GM21390 (cell line): ENCODE results near the gene CACNB2.
"Not testable (repeated sequence)": the region's sequence is repeated elsewhere in the genome, so short reads cannot be mapped to it uniquely, and the experiment has no call there.

Source experiments
- ATAC-seq: cut with Tn5 transposase; IDR thresholded peaks from one replicate; pipeline ENCODE4 v1.9.1; 2021; ENCODE audit not compliant: unreplicated experiment

Gene CACNB2

GRCh38 chr10:18438361-18439126, 298.3 kb downstream of the CACNB2 start:
- no peak for ATAC-seq

GRCh38 chr10:18439601-18440000, 299.4 kb downstream of the CACNB2 start:
- no peak for ATAC-seq

DNA sequence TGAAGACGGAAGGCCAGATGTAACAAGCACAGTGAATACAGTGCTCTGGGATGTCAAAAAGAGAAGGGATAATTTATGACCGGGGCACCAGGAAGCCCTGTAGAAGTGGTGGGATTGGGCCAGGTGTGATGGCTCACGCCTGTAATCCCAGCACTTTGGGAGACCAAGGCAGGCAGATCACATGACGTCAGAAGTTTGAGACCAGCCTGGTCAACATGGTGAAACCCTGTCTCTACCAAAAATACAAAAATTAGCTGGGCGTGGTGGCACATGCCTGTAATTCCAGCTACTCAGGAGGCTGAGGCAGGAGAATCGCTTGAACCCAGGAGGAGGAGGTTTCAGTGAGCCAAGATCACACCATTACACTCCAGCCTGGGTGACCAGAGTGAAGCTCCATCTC, 305.4 kb downstream of the CACNB2 start:
- ATAC-seq = not testable (repeated sequence)

DNA sequence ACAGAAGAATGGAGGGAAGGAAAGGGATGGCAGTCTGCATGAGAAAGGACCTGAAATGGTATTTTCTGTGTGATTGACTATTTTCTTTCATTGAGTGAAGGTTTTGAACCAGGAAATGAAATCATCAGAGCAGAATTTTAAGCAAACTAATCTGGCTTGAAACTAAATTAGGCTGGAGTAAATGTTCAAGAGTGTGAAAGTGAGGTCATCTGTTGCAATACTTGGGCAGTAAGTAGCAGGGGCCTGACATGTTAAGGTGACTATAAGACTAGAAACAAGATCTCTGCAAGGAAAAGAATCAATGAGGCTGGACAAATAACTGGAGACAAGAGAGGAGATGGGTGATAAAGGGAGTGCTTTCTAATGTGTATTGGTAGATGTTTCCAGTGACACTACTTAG, 306.0 kb downstream of the CACNB2 start:
- ATAC-seq = no peak

DNA sequence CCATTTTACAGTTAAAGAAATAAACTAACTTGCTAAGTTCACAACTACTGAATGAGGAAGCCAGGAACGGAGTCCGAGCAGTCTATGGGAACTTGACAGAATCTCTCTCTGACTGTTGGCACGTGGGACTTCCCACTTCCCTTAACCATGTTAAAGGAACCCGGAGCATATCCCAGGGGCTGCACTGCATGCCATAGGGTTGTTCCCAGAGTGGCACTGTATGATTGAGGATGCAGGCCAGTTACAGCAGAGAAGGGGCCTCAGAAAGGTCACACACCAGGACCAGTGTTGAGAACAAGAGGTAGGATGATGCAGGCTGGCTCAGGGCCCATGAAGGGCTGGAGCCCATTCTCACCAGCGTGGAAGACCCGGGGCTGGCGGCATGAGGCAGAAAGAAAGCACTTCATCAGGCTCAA, 309.4 kb downstream of the CACNB2 start:
- no peak for ATAC-seq

DNA sequence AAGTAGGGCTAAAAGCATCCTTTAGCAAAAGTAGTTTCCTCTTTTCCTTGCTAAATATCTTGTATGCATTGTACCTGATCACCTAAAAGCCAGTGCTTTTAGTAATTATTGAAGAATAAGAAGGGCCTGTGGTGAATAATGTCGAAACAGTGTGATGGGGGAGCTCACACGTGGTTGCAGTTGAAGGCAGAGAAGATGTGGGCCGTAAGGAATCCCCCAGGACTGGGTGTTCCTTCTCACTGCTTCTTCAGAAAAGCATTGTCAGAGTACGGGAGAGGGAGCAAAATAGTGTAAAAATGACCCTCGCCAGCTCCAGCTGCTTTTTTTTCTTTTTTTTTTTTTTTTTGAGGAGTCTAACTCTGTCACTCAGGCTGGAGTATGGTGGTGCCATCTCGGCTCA, 310.1 kb downstream of the CACNB2 start:
- no peak for ATAC-seq

DNA sequence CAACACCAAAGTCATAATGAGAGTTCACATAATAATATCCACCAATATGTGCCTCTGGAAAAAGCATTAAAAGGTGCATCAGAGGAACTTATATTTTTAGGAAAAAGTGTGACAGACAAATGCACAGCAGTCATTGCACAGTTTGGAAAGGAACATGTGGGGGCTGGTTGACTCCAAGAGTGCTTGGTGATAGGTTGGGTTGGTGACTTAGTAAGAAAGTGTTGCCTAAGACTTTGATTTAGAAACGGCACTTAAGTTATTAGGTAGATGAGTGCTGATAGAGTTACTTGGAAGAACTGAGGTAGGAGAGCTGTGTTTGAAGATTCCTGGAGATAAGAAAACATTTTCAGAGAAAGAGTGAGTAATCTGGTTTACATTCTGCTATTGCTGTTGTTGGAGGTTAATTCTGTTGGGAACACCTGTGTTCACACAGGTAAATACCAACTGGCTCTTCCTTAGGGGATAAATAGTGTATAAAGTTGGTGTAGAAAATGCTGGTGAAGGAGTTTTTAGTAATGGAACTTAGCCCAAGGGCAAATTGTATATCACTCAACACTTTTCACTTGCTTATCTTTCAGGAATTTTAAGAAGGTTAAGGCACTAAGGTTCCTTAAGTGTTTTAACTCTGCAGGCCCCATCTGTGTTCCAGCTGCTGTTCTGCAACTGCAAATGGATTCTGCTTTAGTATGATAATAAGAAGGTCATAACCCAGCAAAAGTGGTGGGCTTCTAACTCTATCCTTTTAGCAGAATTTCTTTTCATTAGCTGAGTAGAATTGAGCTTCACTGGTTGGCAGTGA, 315.1 kb downstream of the CACNB2 start:
- no peak for ATAC-seq

GRCh38 chr10:18456984-18457383, 316.8 kb downstream of the CACNB2 start:
- peak; percentile 95 for ATAC-seq

- ATAC-seq = no peak
Measured at GRCh38 chr10:18460032-18460431, 319.8 kb downstream of the CACNB2 start.

DNA sequence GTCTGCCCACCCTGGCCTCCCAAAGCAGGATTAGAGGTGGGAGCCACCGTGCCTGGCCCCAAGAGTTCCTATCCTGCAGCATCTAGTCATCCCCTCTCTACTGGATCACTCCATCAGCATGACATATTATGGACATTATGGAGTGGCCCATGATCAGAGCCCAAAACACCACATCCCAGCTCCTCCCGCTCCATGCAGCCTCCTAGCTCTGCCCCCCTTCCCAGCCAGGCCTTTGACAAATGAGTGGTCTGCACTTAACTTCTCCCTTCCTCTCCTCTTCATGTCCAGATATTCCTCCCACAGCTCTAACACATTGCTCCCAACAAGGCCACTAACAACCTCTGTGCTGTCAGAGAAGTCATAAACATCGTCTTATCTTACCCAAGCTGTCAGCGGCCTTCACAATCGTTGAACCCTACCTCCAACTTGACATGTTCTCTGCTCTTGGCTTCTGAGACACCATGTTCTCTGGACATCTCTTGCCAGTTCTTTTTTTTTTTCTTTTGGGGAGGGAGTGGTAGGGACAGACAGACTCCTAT, 323.5 kb downstream of the CACNB2 start:
- no peak for ATAC-seq

DNA sequence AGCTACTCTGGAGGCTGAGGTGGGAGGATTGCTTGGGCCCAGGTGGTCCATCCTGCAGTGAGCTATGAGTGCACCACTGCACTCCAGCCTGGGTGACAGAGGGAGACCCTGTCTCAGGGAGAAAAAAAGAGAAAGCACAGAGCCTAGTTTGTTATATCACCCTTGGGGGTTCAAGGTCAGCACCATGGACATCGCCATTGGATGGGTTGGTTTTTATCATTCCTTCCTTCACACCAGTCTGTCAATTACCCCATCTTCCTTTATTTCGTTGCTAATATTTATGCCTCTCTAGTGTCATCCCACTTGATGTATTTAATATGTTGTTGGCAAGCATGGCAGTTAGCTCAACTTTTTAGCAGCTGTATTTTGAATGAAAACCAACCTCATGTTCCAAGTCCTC, 328.9 kb downstream of the CACNB2 start:
- no peak for ATAC-seq

- ATAC-seq = no peak
Measured at GRCh38 chr10:18472977-18473376, 332.8 kb downstream of the CACNB2 start.

DNA sequence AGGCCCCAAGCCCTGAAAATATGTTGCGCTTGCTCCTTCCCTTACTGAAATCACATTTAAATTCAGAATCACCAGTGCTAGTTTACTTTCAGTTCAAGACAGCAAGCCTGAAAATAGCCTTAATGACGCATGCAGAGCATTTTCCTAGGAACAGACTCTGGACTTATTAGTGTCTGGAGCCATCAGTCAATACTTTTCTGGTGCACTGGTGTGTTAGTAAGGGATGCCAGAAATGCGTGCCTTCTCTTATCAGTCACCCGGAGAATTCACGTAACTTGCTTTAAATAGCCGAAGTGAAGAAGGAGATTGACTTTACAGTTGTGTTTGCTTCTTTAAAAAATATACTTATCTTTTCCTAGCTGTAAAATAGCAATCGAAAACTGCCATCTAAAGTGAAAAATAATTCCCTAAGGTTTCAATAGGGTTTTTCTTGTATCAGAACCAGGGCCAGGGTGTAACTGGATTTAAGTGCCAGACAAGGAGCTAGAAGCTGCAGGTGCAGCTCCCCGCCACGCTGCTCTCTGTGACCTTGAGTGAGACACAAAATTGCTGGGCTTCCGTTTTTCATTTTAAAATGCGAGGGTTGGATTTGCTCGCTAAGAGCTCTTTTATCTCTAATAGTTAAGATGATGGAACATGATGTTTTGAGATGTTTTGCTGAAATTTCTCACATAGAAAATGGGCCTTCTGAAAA, 333.3 kb downstream of the CACNB2 start:
- ATAC-seq = no peak

DNA sequence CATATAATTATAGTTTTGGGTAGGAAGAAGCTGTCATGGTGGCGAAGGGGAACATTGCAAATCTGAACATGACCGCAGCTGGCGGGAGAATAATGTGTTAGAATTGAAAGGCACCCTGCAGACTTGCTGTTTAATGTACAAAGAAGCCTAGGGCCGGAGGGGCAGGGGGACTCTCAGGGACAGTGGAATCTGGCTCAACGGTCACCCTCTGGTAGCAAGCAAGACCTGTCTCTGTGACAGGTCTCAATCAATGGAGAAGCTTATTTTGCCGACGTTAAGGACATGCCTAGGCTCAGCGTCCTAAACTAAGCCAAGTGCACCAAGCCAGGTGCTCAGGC, 333.9 kb downstream of the CACNB2 start:
- ATAC-seq = no peak

DNA sequence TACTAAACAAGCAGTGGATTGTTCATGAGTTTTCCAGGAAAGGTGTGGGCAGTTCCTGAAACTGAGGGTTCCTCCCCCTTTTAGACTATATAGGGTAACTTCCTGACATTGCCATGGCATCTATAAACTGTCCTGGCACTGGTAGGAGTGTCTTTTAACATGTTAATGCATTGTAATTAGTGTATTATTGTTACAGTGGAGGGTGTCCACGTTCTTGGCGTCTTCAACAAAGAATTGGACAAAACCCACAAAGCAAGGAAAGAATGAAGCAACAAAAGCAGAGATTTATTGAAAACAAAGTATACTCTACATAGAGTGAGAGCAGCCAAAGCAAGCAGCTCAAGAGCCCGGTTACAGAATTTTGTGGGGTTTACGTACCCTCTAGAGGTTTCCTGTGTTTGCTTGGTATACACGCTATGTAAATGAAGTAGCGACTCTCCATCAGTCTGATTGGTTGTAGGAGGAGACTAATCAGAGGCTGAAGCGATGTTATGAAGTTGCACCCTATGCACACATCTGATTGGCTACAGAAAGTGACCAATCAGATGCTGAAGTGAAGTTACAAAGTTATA, 335.9 kb downstream of the CACNB2 start:
- ATAC-seq = no peak

GRCh38 chr10:18478354-18478753, 338.1 kb downstream of the CACNB2 start:
- no peak for ATAC-seq

DNA sequence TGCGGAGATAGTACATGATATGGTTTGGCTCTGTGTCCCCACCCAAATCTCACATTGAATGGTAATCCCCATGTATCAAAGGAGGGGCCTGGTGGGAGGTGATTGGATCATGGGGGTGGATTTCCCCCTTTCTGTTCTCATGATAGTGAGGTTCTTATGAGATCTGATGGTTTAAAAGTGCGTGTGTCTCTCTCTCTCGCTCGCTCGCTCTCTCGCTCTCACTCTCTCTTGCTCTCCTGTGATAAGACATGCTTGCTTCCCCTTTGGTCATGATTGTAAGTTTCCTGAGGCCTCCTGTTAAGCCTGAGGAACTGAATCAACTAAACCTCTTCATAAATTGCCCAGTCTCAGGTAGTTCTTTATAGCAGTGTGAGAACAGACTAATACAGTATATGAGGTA, 339.3 kb downstream of the CACNB2 start:
- ATAC-seq = no peak

DNA sequence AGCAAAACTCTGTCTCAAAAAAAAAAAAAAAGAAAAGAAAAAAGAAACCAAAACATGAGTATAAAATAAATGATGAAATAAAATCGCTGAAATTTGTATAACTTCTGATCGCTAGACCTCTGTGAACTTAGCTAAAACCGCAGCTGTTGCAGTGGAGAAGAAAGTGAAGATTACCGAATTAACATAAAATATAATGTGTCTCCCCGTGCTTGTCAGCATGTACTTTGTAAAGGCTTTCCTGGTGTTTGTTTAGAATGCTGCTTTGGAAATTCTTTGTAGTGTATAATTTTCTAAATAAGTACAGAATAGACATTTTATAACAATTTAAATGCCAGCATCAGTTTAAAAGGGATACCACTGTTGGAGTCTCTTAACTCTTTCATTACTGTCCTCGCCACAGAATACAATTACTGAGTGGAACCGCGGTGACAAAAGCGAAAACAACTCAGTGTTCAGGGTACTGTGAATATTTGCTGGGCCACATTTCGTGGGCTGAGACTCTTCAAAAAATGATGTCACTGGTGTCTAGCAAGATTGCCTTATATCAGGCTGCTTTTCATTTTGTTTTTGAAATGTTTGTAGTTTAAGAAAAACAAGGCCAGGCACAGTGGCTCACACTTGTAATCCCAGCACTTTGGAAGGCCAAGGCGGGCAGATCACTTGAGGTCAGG, 343.4 kb downstream of the CACNB2 start:
- ATAC-seq = no peak

DNA sequence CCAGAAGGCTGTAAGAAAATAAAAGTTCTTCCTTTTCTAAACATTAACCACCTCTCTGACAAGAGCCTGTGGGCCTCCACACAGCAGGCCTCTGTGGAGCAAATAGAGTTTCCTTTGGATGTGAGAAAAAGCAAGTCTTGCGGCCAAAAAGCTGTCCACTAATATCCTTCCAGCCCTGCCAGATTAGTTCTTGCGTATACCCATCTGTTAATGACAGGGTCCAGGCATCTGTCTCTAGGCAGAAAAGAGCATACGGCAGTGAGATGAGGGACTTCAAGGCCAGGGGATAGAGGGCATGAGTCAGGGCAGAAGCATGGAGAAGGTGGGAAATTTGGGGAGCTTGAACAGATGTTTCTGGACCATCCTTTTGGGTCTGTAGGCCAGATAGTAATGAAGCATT, 346.2 kb downstream of the CACNB2 start:
- no peak for ATAC-seq

GRCh38 chr10:18490755-18491154, 350.5 kb downstream of the CACNB2 start:
- no peak for ATAC-seq
